GM18499 (cell line): ENCODE data around the gene ELP4.
"Not testable (repeated sequence)": the region's sequence is repeated elsewhere in the genome, so short reads cannot be mapped to it uniquely, and the experiment has no call there.

Experiments used
- ATAC-seq: cut with Tn5 transposase; IDR thresholded peaks from one replicate; pipeline ENCODE4 v1.9.1; 2021; ENCODE audit warnings: moderate number of reproducible peaks; ENCODE audit not compliant: insufficient read depth, unreplicated experiment

The ELP4 gene, protein sequence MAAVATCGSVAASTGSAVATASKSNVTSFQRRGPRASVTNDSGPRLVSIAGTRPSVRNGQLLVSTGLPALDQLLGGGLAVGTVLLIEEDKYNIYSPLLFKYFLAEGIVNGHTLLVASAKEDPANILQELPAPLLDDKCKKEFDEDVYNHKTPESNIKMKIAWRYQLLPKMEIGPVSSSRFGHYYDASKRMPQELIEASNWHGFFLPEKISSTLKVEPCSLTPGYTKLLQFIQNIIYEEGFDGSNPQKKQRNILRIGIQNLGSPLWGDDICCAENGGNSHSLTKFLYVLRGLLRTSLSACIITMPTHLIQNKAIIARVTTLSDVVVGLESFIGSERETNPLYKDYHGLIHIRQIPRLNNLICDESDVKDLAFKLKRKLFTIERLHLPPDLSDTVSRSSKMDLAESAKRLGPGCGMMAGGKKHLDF

DNA sequence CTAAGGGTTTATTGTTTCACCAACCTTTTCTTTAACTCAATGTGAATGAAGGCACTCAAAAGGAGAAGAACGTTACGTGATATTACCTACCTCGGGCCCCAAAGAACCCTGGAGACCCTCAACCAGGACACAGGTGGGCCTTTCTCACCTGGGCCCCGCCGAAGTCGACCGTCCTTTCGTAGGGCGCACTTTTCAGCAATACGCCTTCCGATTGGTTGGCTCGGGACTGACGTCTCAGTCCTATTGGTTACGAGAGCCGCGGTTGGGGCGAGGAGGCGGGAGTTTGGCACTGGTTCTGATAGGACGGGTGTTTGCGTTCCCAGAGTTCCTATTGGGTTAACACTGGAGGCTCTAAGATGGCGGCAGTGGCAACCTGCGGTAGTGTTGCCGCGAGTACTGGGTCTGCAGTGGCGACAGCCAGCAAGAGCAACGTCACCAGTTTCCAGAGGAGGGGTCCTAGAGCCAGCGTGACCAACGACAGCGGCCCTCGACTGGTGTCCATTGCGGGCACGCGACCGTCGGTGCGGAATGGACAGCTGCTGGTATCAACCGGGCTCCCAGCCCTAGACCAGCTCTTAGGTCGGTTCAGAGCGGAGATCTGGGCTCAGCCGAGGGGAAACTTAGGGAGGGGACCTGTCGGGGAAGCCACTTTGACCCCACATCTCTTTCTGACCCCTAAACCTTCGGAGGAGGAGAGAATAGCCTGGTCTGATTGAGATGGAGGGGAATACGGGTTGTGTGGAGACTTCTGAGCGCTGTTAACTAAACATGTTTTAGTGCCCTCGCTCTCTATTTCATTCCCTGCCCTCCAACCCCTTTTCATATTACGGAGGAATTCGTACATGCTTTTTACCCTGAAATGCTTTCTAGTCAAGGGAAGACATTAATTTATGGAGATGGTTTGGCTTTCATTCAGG is at the start of gene ELP4, which contains the start of gene IMMP1L:
Gene ELP4, plus strand, starts transcription at position 339 of the 917 bp plus-strand sequence. Its CDS starts 18 bp downstream, at position 357.
Gene IMMP1L, minus strand, starts transcription at position 194 of the 917 bp plus-strand sequence. CDS start 46,346 bp downstream, outside the sequence.
- peak; percentile 99 for ATAC-seq

DNA sequence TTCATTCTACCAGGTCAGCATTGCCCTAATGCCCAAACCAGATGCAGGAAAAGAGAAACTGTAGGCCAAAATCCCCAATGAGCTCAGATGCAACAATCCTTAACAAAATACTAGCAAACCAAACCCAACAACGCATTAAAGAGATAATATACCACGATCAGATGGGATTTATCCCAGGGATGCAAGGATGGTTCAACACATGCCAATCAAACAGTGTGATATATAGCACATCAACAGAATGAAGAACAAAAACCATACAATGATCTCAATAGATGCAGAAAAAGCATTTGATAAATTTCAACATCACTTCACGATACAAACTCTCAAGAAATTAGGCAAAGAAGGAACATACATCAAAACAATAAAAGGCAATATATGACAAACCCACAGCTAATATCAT is 45.1 kb upstream of the ELP4 start:
- no peak for ATAC-seq

DNA sequence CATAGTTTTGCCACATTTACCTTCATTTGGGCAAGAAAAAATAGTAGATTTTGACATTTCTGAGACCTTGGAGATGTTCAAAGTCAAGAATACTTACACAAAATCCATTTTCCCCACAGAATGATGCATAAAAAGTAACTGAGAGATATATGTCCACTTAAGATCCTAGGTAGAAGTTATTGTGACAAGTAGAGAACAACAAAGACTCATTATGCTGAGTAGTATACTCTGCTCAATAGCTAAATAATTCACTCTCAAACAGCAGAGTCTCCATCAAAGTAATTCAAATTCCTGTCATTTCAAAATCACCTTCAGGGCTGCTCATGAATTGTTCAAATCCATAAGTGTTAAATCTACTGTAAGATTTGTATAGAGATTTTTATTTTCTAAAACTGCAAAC is 35.5 kb upstream of the ELP4 start:
- ATAC-seq = no peak

DNA sequence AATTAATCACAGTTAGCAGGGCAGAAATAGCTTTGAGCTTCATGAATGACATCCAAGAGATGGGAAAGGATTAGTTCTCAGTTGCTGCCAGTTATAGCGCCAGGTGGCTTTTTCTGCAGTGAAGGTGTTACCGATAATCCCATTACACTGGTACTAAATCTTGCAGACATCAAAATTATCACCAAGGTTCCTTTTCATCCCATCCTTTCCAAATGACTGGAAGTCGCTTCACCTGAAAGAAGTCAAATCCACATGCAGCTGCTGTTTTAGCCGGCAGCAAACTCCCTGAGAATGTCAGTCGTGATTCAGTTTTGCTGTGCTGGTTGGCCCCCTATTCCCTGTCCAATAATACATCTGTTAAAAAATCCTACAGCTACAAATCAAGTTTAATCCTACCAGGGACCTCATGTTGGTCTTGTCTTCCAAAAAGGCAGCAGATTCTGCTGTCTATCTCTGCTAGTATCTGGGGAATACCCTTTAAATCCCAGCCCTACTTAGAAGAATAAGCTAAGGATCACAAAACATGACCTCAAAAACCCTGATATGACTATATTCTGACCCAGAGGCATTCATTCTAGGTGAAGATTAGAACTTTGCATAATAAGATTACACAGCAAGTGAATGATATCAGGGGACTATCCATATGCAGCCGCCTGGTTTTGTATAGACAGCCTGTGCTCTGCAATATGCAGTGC is 31.9 kb upstream of the ELP4 start:
- no peak for ATAC-seq

DNA sequence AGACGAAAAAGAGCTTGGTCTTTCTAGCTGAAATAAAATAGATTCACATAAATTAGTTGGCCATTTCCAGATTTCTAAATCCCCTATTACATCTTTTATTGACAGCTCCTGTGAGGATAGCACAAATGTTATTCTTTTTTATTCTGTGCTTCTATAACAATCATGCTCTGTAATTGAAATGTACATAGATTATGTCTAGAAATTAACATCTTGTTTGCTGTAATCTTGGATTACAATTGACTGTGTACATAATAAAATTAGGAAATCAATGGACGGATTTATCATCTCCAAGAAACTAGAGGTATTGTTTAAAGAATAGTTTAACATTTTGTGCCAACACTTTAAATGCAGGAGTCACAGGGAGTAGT is 31.4 kb upstream of the ELP4 start:
- no peak for ATAC-seq

DNA sequence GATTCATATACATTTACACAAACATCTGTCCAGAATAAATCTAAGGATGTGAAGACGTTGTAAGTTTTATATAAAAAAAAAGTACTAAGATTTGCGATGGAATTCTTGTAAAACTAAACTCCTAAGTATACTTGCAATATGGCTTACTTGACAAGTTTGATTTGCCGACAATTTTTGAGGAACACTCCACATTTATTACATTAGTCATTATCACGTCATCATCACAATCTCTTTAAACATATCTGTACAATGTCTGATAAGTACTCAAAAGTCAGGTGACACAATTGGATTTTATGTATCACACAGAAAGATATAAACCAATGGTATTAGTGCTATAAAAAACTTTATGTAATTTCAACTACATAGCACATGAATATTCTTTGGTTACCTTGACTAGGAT is 30.5 kb upstream of the ELP4 start:
- ATAC-seq = no peak

DNA sequence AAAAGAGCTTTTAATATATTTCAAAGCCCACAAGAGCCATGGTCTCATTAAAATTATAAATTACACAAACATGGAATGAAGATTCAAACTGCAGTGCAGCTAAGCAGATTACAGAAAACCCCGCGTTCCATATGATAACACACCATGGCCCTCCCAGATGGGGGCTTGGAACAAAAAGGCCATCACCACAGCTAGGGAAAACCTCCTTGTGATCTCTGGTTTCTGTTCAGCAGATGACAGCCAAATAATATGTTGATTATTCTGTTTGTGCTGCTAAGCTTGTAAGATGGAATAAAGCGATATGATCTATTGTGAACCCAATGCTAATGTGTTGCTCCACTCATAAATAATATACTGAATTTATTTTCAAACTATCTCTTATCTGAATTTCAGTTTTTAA is 28.6 kb upstream of the ELP4 start:
- ATAC-seq = no peak

DNA sequence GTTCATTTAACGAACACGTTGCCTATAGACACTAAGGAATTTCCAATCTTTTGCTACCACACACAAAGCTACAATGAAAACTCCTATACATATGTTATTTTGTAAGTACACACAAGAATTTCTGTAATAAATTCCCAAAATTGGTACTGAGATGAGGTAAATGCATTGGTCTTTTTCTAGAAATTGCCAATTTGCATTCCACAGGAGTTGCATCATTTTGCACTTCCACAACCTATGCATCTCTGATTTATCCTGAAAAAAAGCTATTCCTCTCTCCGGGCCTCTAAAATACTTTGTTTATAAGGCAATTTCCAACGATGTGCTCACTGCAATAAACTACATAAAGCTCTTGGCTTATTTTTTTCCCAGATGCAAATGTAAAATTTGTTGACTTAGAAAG is 25.1 kb upstream of the ELP4 start:
- no peak for ATAC-seq

DNA sequence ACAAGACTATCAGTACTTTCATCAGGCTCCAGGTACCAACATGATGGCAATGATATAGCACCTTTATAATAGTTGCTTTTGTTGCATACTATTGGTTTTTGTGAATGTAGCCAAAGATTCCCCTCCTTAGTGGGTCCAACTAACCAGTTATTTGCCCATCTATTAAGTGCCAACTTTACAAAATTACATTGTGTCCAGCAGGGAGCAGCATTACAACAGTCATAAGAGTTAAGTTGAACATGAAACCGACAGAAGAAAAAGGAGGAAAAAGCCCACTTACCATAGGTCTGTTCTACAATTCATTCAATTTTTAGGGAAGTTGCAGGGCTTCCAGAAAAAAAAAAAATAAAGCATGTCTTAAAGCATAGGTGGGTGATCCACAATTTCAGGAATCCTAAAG is 21.7 kb upstream of the ELP4 start:
- ATAC-seq = no peak

DNA sequence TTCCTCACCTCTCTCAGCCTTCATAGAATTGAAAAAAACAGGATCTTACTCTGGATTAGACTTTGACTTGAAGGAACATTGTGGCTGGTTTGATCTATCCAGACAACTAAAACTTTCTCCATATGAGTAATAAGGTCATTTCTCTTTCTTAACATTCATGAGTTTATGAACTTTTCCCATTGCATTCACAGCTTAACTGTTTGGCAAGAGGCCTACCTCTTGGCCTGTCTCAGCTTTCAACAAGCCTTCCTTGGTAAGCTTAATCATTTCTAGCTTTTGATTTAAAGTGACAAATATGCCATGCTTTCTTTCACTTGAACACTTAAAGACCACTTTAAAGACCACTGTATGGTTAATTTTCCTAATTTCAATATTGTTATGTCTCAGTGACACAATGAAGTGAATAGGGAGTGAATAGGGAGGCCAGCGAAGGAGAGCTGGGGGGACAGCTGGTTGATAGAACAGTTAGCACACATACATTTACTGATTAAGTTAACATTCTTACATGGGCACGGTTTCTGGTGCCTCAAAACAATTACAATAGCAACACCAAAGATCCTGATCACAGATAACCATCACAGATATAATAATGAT is 17.1 kb upstream of the ELP4 start:
- ATAC-seq = no peak

DNA sequence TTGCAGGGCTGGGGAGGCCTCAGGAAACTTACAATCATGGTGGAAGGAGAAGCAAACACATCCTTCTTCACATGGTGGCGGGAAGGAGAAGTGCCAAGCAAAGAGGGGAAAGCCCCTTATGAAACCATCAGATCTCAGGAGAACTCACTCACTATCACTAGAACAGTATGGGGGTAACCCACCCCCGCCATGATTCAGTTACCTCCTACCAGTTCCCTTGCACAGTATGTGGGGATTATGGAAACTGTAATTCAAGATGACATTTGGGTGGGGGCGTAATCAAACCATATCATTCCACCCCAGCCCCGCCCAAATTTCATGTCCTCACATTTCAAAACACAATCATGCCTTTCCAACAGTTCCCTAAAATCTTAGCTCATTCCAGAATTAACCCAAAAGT is 16.3 kb upstream of the ELP4 start:
- no peak for ATAC-seq

DNA sequence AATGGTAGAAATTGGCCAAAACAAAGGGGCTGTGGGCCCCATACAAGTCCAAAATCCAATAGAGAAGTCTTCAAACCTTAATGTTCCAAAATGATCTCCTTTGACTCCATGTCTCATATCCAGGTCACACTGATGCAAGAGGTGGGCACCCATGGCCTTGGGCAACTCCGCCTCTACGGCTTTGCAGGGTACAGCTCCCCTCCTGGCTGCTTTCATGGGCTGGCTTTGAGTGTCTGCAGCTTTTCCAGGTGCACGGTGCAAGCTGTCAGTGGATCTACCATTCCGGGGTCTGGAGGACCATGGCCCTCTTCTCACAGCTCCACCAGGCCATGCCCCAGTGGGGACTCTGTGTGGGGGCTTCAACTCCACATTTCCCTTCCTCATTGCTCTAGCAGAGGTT is 15.8 kb upstream of the ELP4 start:
- not testable (repeated sequence) for ATAC-seq

DNA sequence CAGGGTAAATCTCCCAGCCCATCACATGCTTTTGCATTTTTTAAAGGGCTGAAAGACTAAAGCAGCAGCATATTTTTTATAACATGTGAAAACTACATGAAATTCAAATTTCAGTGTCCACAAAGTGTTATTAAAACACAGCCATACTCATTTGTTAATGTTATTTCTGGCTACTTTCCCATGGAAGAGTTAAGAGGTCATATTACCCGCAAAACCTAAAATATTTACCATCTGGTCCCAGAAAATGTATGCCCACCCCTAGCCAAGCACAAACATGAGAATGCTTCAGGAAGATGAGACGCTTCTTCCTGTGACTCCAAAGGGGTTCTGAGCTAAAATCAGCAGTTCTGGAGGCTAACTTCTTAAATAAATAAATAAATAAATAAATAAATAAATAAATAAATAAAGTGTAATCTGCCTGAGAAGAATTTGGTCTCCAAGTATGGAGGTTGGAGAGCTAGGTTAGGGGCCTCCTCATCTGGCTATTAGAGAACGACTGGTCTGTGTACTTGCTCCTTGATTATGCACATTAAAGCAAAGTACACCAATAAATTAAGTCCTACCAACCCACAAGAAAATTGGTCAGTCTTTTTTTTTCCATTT is 9.9 kb upstream of the ELP4 start:
- ATAC-seq = no peak

DNA sequence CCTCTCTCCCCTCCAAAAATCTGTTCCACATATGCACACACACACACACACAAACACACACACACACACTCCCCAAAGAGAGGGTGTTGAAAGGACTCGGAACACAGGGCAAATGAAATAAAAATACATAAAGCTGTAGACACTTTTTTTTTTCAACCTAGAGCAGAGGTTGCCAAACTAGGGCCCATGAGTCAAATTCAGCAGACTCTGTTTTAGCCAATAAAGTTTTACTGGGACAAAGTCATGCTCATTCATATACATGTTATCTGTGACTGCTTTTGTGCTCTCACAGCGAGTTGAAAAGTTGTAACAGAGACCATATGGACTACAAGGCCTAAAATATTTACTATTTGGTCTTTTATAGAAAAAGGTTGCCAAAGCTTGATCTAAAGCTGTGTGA is 9.0 kb upstream of the ELP4 start:
- ATAC-seq = no peak

DNA sequence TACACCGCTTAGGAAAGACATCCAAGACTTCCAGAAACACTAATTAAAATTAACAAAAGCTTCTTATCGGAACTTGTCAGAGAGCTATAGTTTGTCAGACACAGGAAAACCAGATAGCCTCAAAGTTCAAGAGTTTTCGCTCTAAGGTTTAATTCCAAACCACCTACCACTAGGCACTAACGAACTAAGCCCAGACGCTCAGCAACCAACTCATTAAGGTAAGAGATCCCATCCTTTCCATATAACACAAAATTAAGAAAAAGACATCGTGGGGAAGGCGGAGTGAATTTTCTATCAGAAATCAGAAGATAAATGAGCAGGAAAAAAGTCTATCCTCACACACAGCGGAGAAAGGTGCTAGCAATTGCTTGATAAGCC is 527 bp upstream of the ELP4 start:
- ATAC-seq = no peak

DNA sequence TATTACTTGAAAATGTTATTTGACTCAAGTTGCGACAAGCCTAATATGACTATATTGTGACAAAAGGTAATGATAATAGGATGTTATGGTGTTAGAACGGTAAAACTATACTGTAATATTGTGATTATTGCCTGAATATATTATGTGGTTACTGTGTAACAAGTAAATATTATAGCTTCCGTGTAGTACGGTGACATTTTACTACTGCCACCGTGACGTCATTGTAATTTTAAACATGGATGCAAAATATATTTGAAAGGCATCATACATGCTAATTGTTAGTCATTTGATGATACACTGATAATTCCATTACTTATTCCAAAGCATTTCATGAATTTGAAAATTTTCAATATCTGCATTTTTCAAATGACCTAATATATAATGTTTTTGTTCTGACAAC is 2.5 kb downstream of the ELP4 start:
- no peak for ATAC-seq

DNA sequence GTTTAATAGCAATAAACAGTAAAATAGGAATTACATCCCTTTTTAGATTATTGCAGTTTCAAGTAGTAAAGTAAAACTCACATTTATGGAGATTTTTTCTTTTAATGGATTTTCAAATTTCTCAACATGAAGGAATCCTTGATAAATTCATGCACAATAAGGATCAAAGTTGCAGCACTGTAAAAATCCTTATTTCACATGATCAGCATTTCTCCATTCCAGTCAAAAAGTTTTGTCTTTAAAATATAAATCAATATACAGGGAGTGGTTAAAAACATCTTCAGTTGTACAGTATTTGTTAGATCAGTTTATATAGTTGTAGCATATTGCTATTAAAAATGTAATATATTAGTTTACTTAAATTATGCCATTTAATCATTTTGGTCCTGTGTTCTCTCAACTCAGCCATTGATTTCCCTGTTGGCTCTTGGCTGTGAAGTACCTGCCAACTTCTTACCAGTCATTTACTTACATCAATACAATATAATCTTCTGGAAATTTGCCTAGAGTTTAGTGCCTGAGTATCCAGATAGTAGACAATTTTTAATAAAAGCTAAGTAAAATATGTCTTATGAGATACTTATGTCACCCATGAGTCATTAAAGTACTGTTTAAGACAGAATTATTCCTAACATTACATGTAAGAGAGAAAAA is 12.1 kb downstream of the ELP4 start:
- no peak for ATAC-seq

DNA sequence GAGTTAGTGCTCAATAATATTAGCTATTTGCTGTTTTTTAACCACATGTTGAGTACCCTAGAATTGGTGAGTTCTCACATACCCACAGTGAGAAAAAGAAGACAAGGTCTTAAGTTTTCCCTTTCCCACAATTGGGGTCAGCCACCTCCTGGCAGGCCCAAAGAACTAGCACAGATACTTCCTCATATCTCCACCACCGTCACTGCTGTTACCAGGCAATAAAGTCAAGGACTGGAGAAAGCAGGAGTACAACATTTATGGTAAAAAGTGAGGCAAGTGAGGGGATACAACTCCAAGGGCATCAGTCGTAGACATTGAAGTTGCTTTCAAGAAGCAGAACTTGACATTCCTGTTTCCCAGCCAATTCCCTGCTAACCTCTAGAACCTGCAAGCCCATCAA is 19.6 kb downstream of the ELP4 start:
- ATAC-seq = no peak

DNA sequence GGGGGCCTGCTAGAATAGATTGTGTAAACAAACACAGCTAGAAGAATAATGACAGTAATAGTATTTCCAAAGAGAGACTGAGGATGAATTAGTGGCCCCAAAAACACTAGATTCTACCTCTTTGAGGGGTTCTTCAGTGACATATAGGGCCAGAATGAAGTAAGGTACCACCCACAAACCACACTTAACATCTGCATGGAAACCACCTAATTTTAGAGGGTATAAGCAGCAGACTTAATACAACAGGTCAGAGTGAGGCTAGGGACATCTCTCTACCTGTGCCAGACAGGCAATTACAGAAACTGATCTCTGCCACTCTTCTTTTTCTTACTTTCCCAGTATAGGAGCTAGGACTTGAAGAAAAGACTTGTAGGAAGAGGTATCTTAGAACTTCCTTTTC is 20.1 kb downstream of the ELP4 start:
- ATAC-seq = no peak

DNA sequence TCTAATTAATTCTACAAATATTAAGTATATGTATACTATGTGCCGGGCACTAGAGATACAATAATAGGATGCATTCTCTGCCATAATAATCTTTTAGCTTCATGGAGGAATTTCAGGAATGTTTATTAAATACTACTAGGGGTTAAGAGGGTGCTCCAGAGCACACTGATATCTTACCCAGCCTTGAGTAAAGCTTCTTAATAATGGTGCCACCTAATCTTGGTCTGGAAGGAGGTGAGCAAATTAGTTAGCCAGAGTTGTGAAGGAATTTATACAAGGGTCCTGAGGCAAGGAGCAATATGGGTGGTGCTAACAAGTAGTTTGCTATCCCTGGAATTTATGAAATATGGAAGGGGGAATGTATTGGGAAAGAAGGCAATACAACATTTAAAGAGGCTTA is 21.7 kb downstream of the ELP4 start:
- ATAC-seq = no peak
